HEK293 (cell line): ENCODE results near the gene ING4.

Experiments
- AEBP2 ChIP-seq: fragments of 450-650 bp; formaldehyde crosslinking; IDR thresholded peaks from 2 replicates; pipeline ENCODE4 v1.5.1; 2016; ENCODE audit warnings: missing biosample characterization, missing genetic modification characterization, borderline replicate concordance
- BCL11A ChIP-seq: fragments of 450-650 bp; formaldehyde crosslinking; IDR thresholded peaks from 2 replicates; pipeline ENCODE4 v1.5.1; 2016; ENCODE audit warnings: low read depth, missing biosample characterization, missing genetic modification characterization
- CTCF ChIP-seq: fragments of 450-650 bp; formaldehyde crosslinking; IDR thresholded peaks from 2 replicates; pipeline ENCODE4 v1.5.1; 2016; ENCODE audit warnings: missing biosample characterization, missing genetic modification characterization
- IKZF3 ChIP-seq: fragments of 450-650 bp; IDR thresholded peaks from 2 replicates; pipeline ENCODE4 v1.5.0; 2018; ENCODE audit warnings: missing biosample characterization, mild to moderate bottlenecking, missing genetic modification characterization, moderate library complexity
- ZNF280D ChIP-seq: fragments of 450-650 bp; formaldehyde crosslinking; IDR thresholded peaks from 2 replicates; pipeline ENCODE4 v1.5.1; 2016; ENCODE audit warnings: missing biosample characterization, missing genetic modification characterization
- ZNF302 ChIP-seq: fragments of 450-650 bp; formaldehyde crosslinking; IDR thresholded peaks from 2 replicates; pipeline ENCODE4 v1.5.1; 2016; ENCODE audit warnings: missing biosample characterization, missing genetic modification characterization, low read depth

GRCh38 chr12:6620885-6621274 is 42.0 kb downstream of the ING4 start:
- TF ChIP-seq IKZF3 (tag by site-specific recombination) = no peak
- TF ChIP-seq AEBP2 (tag by site-specific recombination) = no peak
- TF ChIP-seq BCL11A (tag by site-specific recombination) = no peak
- TF ChIP-seq ZNF280D (tag by site-specific recombination) = no peak
- no peak for TF ChIP-seq ZNF302 (tag by site-specific recombination)
- TF ChIP-seq CTCF (tag by site-specific recombination) = no peak
